CD4-positive, alpha-beta T cell treated with Interleukin-1 beta for 1 hour (primary cell): Measurements from ENCODE around the gene UCP1.

Source experiments
- DNase-seq, 2 donors: peaks; one replicate each; pipeline ENCODE4 v3.0.0-alpha.2; 2020 to 2022

Gene UCP1

GRCh38 chr4:140568507-140569306 is at the start of gene UCP1:
Gene UCP1, minus strand, starts transcription at chr4:140568961. Its CDS starts 232 bp downstream, at chr4:140568729.
- DNase-seq = no peak

- no peak for DNase-seq
Measured at GRCh38 chr4:140617499-140618248, 48.9 kb upstream of the UCP1 start.

GRCh38 chr4:140615451-140615850 is 46.7 kb upstream of the UCP1 start:
- no peak for DNase-seq

GRCh38 chr4:140612357-140612756 is 43.6 kb upstream of the UCP1 start:
- no peak for DNase-seq

GRCh38 chr4:140611854-140612253 is 43.1 kb upstream of the UCP1 start:
- DNase-seq = no peak

GRCh38 chr4:140609548-140610425 is 41.0 kb upstream of the UCP1 start:
- DNase-seq = peak in 1 of 2 donors; percentile 21

- no peak for DNase-seq
Measured at GRCh38 chr4:140607852-140608251, 39.1 kb upstream of the UCP1 start.

- no peak for DNase-seq
Measured at GRCh38 chr4:140604544-140604943, 35.8 kb upstream of the UCP1 start.

GRCh38 chr4:140603286-140603685 is 34.5 kb upstream of the UCP1 start:
- no peak for DNase-seq

GRCh38 chr4:140602714-140603113 is 34.0 kb upstream of the UCP1 start:
- no peak for DNase-seq

GRCh38 chr4:140600408-140600807 is 31.6 kb upstream of the UCP1 start:
- no peak for DNase-seq

GRCh38 chr4:140595065-140595464 is 26.3 kb upstream of the UCP1 start:
- DNase-seq = no peak

GRCh38 chr4:140584439-140584838 is 15.7 kb upstream of the UCP1 start:
- DNase-seq = no peak

- no peak for DNase-seq
Measured at GRCh38 chr4:140581078-140581477, 12.3 kb upstream of the UCP1 start.

GRCh38 chr4:140579278-140579677 is 10.5 kb upstream of the UCP1 start:
- no peak for DNase-seq

GRCh38 chr4:140575489-140575888 is 6.7 kb upstream of the UCP1 start:
- DNase-seq = no peak

- no peak for DNase-seq
Measured at GRCh38 chr4:140571620-140572019, 2.9 kb upstream of the UCP1 start.

- DNase-seq = no peak
Measured at GRCh38 chr4:140569307-140569638, 512 bp upstream of the UCP1 start.

GRCh38 chr4:140559696-140560095 is 9.1 kb downstream of the UCP1 start:
- DNase-seq = no peak

GRCh38 chr4:140557831-140558435 is 10.8 kb downstream of the UCP1 start:
- DNase-seq = no peak

- peak in 1 of 2 donors; percentile 27 for DNase-seq
Measured at GRCh38 chr4:140556372-140557085, 12.2 kb downstream of the UCP1 start.

GRCh38 chr4:140533951-140534480 is 34.7 kb downstream of the UCP1 start:
- DNase-seq = no peak
